Ecto neural progenitor cell (in vitro differentiated cells): ENCODE results near the gene ULK1.

Experiments
- DNase-seq: peaks from one replicate; pipeline ENCODE4 v3.0.0-alpha.2; 2018; ENCODE audit warnings: low spot score

The ULK1 gene

GRCh38 chr12:131920157-131920508, 25.7 kb downstream of the ULK1 start:
- no peak for DNase-seq

- no peak for DNase-seq
Observed at GRCh38 chr12:131920902-131921840, 26.7 kb downstream of the ULK1 start.

GRCh38 chr12:131921866-131922769, 27.7 kb downstream of the ULK1 start:
- DNase-seq: no peak

GRCh38 chr12:131922772-131923171, 28.4 kb downstream of the ULK1 start:
- DNase-seq: no peak

DNA sequence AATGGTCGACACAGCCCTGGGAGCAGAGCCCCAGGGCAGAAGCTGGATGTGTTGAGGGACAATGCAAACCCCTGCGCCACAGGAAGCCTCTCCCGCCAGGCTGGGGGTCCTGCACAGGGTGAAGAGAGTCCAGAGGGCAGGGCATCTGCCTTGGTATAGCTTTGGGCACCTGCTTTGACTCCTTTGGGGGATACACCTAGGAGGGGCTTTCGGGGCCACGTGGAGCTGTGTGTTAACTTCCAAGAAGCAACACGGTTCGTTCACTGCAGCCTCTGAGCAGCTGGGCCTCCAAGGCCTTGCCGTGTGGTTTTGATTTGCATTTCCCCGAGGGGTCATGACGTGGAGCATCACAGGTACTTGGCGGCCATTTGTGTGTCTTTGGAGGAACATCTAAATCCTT, 28.8 kb downstream of the ULK1 start:
- no peak for DNase-seq

GRCh38 chr12:131927110-131928079, 33.0 kb downstream of the ULK1 start:
- DNase-seq: no peak

DNA sequence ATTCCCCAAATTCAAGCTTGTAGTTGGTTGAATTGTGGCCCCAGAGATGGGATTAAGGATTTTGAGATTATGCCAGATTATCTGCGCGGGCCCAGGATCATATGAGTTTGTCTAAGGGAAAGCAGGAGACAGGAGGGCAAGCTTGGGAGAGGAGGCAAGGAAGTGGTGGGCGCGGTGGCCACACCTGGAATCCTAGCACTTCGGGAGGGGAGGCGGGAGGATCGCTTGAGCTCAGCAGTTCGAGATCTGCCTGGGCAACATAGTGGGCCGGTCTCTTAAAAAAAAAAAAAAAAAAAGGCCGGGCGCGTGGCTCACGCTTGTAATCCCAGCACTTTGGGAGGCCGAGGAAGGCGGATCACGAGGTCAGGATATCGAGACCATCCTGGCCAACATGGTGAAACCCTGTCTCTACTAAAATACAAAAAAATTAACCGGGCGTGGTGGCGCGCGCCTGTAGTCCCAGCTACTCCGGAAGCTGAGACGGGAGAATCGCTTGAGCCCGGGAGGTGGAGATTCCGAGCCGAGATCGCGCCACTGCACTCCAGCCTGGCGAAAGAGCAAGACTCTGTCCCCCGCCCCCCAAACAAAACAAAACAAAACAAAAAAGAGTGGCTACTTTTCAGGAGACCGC, 33.8 kb downstream of the ULK1 start:
- DNase-seq: no peak

- DNase-seq: peak; percentile 99
Observed at GRCh38 chr12:131928711-131929580, 34.5 kb downstream of the ULK1 start, which contains the start of gene PUS1. TSS of gene PUS1 (plus strand) at chr12:131929276. CDS start at chr12:131929723, 447 bp downstream.

DNA sequence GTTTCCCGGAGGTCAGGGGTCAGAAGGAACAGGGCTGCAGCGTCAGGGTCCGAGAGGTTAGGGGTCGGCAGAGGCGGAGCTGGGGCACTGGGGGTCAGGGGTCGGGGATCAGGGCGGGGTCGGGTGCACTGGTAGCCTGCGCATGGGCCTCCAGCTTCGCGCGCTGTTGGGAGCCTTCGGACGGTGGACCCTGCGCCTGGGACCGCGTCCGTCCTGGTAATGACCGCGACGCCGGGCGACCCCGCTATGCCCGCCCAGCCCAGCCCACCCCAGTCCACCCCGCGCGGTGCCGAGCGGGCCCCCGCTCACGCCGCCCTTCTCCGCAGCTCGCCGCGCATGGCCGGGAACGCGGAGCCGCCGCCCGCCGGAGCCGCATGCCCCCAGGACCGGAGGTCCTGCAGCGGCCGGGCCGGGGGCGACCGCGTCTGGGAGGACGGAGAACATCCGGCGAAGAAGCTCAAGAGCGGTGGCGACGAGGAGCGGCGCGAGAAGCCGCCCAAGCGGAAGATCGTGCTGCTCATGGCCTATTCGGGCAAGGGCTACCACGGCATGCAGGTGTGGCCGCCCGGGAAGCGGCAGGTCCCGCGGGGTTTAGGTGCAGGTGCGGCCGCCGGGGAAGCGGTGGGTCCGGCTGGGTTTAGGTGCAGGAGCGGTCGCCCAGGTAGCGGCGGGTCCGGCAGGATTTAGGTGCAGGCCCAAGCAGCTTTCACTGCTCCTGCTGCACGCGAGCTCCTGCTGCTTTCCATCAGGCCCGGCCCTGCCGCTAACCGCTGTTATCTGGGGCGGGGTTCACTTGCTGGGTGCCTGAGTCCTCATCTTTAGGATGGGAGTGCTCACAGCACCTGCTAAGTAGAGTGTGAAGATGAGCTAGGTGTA, 35.4 kb downstream of the ULK1 start:
- peak; percentile 76 for DNase-seq

DNA sequence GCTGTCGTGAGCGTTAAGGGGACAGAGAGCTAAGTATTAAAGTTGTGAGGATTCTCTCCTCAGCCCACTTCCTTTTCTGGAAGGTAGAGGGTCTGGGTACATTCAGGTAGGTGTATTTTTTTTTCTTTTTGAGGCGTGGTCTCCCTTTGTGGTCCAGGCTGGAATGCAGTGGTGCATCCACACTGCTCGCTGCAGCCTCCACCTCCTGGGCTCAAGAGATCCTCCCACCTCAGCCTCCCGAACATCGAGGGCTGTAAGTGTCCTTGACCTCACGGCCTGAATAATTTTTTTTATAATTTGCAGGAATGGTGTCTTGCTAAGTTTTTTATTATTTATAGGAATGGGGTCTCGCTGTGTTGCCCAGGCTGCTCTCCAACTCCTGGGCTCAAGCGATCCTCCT, 36.1 kb downstream of the ULK1 start:
- DNase-seq: no peak

GRCh38 chr12:131933387-131933786, 39.0 kb downstream of the ULK1 start:
- no peak for DNase-seq

DNA sequence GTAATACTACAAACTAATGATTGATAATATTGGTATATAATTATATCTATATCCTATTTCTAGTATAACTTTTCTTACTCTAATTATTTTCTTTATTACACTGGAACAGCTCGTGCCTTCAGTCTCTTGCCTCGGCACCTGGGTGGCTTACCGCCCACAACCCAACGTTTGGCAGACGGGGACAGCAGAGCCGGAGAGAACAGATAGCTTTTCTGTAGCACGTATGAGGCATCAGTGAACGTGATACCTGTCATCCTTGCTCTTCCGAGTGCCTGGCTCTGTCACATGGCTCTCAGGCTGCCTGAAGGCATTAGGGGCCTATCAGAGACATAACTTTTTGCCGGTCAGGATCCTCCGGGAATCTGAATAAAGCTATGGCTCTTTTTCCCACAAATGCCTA, 40.1 kb downstream of the ULK1 start:
- DNase-seq: no peak

DNA sequence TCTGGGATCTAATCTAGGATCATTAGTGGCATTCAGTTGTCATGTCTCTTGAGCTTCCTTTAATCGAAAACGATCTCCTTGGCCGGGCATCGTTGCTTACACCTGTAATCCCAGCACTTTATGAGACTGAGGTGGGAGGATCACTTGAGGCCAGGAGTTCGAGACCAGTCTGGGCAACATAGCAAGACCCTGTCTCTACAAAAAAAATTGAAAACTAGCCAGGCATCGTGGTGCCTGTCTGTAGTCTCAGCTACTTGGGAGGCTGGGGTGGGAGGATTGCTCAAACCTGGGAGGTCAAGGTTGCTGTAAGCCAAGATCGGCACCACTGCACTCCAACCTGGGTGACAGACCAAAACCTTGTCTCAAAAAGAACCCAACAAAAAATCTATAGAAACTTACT, 43.7 kb downstream of the ULK1 start:
- DNase-seq: no peak

DNA sequence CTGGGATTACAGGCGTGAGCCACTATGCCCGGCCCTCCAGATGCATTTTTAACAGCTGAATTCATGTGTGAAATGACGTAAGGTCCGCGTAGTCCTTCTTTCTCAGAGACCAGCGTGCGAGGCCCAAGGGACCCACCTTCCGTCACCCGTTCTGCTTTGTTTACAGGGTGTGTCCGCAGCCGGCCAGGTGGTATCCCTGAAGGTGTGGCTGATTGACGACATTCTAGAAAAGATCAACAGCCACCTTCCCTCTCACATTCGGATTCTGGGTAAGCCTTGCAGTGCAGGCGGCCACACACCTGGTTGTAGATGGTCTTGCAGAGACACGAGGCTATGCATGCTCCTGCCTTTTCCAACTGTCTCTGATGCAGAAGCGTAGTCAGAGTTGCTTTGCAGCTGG, 44.6 kb downstream of the ULK1 start:
- DNase-seq: no peak

- no peak for DNase-seq
Observed at GRCh38 chr12:131940141-131940547, 45.7 kb downstream of the ULK1 start.

DNA sequence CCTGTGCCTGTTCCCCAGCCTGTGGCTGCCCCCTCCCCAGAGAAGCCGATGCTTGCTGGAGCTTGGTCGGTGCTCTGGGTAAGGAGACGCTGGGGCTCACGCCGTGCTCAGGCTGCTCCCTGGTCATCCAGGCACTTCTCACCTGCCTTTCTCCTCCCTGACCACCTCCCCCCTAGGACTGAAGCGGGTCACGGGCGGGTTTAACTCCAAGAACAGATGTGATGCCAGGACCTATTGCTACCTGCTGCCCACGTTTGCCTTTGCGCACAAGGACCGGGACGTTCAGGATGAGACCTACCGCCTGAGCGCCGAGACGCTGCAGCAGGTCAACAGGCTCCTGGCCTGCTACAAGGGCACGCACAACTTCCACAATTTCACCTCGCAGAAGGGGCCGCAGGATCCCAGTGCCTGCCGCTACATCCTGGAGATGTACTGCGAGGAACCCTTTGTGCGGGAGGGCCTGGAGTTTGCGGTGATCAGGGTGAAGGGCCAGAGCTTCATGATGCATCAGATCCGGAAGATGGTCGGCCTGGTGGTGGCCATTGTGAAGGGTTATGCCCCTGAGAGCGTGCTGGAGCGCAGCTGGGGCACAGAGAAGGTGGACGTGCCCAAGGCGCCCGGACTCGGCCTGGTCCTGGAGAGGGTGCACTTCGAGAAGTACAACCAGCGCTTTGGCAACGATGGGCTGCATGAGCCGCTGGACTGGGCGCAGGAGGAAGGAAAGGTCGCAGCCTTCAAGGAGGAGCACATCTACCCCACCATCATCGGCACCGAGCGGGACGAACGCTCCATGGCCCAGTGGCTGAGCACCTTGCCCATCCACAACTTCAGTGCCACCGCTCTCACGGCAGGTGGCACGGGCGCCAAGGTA, 46.9 kb downstream of the ULK1 start:
- DNase-seq: no peak

DNA sequence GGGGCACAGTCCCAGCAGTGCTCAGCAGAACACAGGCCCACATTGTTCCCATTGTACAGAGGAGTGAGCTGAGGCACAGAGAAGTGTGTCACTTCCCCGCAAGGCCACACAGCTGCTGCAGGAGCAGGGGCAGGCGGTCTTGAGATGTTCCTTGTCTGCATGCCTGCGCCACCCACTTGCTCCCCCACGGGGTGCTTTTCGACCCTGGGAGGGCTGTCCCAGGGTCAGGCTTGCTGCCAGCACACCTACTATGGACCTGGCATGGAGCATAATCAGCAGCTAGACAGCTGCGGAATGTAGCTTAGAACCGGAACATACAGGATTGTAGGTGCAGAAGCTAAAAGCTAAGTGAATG, 47.5 kb downstream of the ULK1 start:
- no peak for DNase-seq

- no peak for DNase-seq
Observed at GRCh38 chr12:131942671-131943070, 48.2 kb downstream of the ULK1 start.
